CD4-positive, alpha-beta T cell treated with Interleukin-4 for 1 hour (primary cell): ENCODE results near the gene ARHGEF26.

ENCODE experiments used
- DNase-seq, 2 donors: peaks; one replicate each; pipeline ENCODE4 v3.0.0-alpha.2; 2020 to 2022

ARHGEF26 gene

DNA sequence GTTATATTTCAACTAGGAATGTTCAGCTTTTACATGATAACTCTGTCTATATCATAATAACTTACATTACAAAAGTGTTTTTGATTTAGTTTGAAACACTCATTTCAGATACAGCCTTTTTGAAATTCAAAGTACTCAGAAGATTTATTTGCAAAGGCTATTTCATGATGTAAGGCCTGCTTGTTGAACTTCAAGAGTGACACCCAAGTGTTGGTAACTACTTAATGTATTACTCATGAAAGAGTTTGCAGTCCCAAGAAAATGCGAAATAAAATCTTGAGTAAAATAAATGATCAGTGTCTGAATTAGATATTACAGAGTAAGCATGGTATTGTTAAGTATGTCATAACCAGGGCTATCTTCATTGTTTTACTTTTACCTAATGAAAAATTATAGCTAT lies 35.3 kb downstream of the ARHGEF26 start:
- no peak for DNase-seq

DNA sequence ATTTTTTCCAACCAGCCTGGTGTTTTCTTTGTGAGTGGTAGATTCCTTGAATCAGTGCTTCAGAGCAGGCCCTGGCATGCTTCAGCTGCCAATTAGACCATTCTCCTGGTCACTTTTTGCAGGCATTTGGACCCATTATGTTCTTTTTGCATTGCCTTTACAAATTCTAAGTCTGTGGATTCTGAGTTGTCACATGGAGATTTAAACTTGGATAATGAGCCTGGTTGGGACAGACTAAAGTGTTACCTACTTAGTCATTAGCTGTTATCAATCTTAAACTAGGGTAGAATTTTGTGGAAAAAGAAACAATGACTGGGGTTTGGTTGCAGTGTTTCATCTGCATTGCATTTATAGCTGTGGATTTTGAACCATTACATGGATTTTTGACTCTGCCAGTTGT lies 40.6 kb downstream of the ARHGEF26 start:
- no peak for DNase-seq

DNA sequence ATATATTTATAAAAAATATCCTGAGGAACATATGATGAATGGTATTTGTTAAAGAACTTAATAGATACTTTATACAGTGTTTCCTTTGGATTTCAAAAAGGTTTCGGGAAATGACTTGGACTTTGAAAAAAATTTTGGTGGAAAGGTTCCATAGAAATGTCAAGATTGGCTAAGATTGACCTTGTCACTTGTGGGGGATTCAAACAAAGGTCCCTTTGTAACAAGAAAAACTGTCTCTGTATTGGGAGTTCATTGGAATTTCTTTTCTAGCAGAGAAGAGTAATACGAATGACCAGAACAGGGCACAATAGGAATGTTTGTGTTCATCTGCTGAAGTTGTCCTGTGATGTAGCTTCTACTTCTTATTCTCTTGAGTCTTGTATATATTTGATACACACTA lies 43.2 kb downstream of the ARHGEF26 start:
- DNase-seq = no peak

DNA sequence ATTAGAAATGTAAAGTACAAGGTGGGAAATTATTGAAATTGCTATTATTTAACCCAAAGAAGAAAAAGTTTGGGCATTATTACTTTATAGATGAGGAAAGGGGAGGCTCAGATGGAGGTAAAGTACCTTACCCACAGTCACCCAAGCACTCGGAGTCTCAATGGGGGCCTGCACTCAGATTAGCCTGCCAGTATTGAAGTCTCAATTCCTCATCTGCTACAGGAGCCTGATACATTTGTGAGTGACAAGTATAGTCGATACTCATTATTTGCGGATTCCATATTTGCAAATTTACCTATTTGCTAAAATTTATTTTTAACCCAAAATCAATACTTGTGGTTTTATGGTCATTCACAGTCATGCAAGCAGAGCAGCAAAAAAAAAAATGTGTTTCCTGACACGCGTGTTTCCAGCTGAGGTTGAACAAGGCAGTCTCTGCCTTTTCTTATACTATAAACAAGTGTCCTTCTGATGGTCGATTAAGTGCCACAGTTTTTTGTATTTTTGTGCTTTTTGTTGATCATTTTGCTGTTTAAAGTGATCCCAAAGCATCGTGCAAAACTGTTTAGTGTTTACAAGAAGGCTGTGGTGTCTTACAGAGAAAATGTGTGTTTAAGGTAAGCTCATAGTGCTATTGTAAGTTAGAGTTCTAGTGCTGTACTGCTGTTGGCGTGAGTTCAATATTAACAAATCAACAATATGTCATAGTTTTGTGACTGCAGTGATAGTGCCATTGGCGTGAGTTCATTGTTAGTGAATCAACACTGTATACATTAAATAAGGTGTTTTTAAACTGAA lies 48.0 kb downstream of the ARHGEF26 start:
- DNase-seq = no peak

DNA sequence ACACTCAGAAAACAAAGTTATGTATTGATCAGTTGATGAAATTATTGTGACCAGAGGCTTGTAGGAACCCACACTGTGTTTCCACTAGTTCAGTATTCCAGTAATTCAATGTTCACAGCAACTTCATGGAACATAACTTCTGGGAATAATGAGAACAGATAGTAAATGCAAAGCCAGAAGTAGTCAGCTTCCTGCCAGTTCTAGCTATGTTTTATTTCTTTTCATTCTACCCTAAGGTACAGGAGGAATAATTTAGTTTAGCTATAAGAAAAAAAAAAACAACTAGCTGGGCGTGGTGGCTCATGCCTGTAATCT lies 48.6 kb downstream of the ARHGEF26 start:
- no peak for DNase-seq

DNA sequence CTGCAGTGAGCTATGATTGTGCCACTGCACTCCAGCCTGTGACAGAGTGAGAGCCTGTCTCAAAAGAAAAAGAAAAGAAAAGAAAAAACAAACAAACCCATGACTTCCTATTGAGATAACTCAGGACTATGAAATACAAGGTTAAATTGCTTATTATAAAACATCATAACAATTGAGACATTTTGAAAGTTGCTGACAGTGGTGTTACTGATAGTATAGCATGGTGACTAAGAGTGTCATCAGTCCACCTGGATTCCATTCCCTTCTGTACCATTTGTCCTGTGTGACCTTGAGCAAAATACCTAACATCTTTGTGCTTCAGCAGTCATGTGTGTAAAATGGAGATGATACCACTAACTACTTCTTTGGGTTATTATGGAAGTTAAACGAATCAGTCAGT lies 49.1 kb downstream of the ARHGEF26 start:
- no peak for DNase-seq

DNA sequence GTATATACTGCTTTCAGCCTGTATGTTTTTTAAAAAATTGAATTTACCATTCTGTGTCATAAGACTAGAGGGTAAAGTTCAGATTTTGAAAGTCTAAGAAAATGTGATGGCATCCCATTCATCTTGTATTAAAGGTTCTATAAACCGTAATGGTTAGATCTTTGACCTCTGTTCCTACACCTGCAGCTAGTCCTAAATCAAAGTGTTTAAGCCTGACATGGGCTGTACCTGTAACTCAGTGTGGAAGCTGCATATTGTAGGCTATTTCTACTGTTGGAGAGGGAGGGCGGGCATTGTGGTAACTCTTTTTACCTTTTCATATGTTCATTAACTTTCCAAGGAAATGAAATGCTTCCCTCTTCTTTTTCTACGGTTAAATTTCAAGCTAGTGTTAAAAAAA lies 53.9 kb downstream of the ARHGEF26 start:
- DNase-seq = no peak

DNA sequence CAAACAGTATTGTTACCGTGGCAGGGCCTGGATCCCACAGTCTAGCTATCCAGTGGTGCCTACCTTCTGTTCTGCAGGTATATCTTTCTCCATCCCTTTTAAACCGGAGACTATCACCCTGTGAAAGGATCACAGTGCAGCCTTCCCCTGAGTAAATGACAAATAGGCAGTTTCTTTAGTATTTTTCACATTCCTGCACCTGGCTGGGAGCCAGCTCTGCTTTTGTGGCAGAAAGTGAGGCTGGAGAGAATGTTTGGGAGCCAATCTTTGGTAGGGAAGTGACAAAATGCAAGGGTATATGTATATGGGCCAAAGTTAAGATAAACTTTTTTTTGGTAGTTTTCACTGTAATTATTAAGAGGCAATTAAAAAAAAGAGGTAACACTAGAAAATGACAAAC lies 54.8 kb downstream of the ARHGEF26 start:
- no peak for DNase-seq

DNA sequence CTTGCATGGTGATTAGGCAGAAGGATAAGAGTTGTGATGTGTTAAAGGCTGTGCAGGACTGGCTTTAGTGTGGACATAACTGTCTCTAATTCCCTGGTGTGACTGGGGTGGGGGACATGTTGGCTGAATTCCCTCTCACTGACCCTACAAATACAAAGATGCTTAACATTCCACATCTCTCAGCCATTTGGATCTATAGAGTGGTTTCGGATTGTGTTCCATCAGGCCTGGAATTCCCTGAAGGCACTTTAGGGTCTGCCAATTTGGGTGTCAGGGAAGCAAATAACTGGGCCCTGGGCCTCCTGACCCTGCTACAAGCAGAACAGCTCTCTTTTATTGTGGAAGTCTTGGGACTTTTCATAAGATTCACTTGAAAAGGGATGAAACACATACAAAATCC lies 56.2 kb downstream of the ARHGEF26 start:
- DNase-seq = no peak

DNA sequence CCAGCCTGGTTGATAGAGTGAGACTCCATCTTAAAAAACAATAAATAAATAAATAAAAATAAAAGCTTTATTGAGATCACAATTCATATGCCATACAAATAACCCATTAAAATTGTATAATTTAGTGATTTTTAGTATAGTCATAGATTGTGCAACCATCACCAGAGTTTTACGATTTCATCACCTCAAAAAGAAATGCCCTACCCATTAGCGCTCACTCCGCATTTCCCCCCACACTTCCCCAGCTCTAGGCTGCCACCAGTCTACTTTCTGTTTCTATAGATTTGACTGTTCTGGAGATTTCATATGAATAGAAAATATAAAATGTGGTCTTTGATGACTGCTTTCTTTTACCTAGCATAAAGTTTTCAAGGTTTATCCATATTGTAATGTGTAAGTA lies 57.0 kb downstream of the ARHGEF26 start:
- peak in 1 of 2 donors; percentile 20 for DNase-seq

DNA sequence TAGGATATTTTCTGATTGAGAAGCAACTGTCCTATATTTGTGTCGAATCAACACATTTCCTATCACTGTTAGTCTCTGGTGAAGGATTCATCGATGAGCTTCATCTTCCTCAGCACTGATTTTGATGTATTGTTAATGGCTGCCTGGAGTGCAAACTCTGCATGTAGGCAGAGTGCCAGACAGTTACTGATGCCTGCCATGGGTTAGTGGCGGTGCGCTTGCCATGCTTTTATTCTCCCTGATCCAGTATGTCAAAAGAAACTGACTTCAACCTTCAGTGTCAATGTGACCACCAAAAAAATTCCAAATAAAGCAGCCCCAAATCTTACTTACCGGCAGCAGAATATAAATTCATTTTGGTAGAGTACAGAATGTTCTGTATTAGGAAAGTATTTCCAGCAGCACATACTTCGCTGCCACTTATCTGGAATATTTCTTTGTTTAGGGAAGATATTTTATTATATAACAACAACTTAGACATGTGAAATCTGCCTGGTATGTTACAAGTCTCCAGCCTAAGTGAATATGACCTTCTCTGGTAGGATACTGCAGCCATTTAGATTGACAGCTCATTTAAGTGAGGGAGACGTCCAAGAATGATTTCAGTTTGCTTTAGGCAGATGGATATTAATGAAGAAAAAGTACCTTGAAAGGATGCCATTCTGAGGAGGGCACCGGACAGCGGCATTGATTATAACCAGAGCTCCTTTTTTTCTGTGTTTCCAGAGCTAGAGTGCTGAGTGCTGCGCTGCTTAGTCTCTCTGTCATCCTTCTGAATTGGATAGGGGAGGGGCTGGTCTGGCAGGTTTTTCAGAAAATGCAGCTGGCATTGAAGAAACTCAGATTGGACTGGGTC lies 59.9 kb downstream of the ARHGEF26 start:
- DNase-seq = no peak

DNA sequence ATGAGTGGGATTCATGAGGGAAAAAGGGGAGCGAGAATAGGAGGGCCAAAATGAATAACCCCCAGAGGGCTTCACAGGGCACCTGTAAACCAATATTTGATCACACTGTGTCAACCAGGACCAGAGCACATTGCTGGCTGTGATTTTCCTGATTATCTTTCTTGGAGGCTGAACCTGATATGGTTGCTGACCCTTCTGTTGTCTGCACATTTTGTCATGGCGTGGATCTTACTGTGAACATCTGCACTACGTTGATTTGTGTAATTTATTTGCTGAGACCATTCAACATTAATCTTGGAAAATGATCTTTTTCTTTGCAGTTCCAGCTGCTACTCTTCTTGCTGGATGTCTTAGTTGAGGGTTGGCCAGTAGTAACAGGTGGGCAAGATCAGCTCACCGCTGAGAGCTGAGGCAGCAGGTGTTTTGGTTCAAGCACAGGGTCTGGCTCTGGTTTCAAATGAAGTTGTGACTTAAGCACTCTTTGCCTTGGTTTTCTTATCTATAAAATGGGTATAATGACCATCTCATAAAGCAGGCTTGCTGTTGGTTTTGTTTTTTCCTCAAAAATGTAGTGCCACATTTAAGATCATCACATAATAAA lies 61.2 kb downstream of the ARHGEF26 start:
- DNase-seq = no peak

DNA sequence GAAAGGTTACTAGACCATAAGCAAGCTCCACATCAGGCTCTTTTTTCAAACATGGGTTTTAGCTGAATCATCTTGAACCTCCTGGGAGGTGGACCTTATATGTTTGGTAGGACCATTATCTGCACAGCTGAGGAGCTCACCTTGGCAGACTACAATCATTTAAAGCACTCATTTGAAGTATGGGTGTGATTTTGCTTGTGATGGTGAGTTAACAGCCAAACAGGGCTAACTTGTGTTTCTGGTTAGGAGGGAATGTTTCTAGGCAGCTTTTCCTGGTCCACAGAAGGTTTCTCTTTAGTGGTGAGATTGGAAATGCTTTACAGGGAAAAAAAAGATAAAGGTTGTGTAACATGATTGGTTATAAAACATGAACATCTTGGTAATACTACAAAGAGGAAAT lies 61.8 kb downstream of the ARHGEF26 start:
- DNase-seq = no peak

DNA sequence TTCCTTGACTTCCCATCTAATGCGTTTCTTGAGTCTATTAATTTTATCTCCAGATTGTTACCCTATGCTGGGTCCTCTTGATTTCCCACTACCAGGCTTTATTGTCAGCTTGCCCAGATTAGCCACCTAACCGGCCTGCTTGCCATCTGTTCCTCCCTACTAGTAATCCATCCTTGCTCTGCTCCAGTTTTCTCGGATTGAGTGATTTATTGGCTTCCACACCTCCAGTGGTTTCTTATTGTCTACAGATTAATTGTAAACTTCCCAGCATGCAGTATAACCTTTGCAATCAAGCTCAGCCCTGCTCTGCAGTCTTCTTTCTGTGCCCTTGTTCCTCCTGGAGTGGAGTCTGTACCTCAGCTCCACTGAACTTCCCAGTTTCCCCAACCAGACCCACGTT lies 63.4 kb downstream of the ARHGEF26 start:
- no peak for DNase-seq

DNA sequence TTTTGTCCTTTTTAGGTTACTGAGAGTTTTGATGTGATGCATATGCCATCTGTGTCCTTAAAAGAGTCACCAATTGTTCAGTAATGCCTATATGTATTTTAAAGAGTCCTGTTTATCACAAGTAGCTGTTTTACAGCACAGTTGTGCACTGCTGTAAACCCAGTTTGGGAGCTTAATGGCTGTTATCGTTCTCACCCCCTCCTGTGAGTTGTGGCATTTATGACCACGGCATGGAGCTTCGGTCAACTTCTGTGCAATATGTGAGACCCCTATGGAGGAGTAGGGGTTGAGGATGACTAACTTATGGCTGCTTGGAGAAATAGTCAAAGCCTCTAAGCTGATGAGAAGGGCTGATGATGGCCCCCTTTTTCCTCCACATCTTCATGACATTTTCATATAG lies 67.2 kb downstream of the ARHGEF26 start:
- DNase-seq = no peak

DNA sequence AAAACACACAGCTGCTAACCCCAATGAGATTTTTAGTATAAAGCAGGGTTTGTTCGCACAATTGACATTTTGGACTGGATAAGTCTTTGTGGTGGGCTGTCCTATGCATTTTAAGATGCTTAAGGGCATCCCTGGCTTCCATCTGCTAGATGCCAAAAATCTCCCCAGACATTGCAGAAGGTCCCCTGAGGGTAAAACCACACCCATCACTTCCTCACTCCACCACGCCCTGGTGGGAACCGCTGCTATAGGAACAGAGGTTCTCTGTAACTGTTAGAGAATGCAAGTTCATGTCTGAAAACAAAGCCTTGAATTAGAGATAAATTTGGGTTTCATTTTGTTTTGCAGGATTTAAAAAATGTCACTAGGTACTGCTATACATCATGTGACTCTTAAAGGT lies 67.7 kb downstream of the ARHGEF26 start:
- DNase-seq = peak in 1 of 2 donors; percentile 12

DNA sequence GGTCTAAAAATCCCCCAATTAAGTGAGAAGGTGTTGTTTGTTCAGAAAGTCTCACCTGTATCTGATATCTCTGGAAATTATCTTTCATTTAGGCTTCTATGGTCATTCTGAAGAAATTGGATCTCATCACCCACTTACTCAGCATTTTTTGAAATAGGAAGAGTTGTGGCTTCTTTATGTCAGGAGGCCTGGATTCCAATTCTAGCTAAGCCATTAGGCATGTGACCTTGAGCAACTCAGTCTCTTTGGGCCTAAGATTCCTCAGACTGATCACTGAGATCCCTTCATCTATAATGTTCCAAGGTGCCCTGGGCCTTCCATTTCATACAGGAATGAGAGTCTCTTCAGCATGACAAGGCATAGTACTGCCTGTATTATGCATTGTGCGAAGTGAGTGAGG lies 70.3 kb downstream of the ARHGEF26 start:
- no peak for DNase-seq

DNA sequence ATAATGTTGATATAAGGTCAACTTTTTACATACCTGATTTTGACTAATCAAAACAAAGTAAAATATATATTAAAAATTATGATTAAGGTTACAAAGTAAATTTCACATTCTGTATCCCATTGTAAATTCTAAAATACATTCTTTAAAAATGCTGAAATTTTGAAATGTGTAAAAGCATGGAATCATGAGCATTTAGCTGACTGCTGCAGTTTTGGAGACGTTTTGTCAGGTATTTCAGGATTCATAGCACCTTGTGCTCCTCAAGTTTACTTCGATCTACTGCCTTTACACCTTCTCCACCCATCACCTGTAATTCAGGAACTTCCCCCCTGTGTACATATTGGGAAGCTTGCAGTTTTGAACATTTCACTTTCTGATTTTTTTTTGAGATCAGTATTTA lies 71.0 kb downstream of the ARHGEF26 start:
- DNase-seq = no peak

DNA sequence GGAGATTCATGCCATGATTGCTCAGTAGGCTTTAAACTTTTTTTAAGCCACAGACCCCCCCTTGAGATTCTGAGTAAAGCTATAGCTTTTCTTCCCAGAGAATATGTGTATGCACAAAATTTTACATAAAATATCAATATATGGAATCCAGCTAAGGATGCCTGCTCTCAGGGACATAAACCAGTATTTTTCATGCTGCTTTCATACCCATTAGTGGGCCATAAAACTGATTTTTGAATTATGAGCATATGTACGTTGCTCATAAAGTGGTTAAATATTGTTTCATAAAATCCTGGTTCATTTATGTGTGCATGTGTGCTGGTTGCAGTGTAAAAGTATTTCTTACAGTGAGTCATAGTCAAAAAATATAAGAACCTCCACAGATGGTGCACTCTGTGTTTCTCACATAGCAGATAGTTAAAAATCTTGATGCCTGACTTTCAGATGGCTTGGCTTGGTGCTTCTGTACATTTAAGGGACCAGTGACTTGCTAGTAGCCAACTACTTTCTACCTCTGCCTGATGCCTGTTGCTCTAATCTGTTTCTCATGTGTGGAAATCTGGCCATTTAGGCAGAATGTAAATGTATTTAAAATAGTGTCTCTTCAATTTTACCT lies 71.9 kb downstream of the ARHGEF26 start:
- no peak for DNase-seq

DNA sequence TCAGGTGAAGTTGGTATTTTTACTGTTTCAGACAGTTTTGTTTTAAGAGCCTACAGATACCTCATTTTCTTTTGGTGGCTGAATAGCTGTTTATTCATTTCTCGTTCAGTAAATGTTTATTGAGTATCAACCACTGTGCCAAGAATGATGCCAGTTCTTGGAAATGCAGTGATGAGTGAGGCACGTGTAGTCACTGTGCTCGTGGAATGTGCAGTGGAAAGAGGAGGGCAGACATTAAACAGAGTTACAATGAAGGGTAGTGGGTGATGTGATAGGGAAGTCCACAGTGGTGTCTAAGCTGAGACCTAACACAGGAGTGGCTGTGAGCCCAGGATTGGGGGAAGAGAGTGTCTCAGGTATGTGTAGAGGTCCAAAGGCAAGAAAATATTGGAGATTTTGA lies 73.7 kb downstream of the ARHGEF26 start:
- DNase-seq = no peak

DNA sequence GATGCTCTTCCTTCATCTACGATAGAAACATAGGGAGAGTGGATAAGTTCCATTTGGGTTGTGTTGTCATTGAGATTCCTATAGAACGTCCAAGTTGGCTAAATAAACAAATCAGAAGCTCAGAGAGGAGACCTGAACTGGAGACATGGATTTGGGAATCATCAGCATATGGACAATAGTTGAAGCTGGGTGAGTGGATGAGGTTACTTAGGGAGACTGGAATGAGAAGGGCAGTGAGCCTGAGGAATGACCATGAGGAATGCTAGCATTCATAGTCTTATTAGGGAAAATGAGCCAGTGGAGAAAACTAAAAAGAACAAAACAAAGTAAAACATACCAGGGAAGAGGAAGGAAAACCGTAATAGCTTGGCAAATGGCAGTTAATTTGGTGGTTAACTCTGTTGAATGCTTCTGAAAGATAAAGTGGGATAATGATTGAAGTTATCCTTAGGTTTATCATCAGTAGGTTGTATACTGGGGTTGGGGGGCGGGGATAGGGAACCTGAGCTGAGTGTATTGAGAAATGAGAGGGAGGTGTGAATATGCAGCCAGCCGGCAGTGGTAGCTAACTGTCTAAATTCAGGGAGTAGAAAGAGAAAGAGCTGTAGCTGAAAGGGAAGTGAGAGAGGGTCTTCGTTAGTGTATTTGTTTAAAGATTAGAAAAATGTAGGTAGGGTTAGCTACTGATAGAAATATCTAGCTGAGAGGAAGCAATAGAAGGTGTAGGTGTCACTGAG lies 74.6 kb downstream of the ARHGEF26 start:
- DNase-seq = no peak

DNA sequence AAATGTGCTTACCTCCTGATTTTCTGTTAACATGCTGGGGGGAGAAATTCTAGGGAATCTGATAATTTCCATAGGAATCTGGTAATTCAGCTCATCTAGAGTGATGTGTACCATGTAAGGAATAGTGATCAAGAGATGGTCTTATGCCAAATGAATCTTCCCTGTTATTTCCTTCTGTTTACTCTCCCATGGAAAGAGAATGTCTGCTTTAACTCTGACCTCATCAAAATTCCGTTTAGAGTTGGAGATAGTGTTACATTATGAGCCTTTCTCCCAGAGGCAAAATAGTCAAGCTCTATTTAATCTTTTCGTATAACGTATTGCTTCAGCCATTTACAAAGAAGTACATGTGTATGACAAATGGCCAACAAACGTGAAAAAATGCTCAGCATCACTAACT lies 76.6 kb downstream of the ARHGEF26 start:
- DNase-seq = no peak

DNA sequence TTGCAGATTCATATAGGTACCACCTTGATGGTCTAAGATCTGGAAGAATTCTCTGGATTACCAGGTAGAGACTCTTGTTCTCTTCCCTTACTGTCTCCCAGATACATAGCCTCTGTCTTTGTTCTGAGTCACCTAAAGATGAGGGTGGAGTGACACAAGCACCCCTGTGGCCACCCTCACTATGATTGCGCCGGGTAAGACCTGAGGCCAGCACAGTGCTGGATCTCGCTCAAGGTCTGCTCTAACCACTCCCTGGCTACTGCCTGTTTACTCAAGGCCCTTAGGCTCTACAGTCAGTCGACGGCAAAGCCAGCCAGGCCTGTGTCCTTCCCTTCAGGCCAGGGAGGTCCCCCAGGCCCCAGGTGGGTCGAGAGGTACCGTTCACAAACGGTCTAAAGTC lies 88.3 kb downstream of the ARHGEF26 start:
- DNase-seq = no peak
